ENCODE results near the gene EWSR1. TPM values are rescaled to one million over a fixed set of nuclear protein-coding genes. Genes with fewer than 3 reads are reported as not detected.

Gene EWSR1
- total and polyA plus RNA-seq, 2 experiments from 2014 or later, result 391 to 427 TPM

DNA sequence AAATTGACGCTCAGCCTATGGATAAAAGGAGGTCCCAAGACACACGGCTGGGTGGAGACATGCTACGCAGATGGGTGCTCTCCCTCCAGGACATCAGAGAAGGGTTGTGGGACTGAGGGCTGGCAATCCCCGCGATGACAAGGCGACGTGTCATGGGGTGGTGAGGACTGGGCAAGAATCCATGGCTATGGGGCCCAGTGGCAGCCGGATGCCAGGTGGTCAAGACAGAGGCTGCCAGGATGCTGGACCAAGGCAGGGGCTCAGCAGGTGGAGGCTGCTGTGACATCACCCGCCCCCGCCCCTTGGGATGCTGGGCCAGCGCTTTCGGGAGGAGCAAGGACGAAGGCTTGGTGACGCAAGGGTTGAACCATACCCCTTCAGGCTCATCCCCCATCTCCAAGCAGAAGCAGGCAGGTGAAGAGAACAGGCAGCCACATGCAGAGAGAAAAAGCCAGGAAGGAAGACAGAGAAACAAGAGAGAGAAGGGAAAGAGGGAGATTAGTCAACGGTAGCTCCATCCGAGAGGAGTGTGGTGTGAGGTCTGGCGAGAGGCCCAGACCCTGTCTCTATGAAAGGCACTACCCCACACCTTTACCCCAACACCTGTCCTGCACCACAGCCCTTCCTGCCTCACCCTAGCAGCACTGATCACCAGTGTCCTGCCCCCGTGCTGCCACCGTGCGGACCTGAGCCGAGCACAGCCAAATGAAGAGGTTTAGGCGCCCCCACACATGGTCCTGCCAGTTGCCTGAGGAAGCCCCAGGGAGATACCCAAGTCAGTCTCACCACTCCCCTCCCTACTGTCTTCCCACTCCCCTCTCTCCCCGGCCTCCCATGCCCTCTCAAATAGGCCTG is 71.5 kb downstream of the EWSR1 start:
- no peak overlapping the region for H2AFZ ChIP-seq
- Mint-ChIP-seq H3K27me3 (ENCODE audit: insufficient read depth, low read depth, poor library complexity) (peaks cover 4% of the 10 kb centered on the region), H3K27ac (no peak overlapping the region), H3K4me1 (no peaks in the 10 kb centered on the region), H3K4me3 (no peak overlapping the region), H3K9me3 (no peaks in the 10 kb centered on the region), H3K36me3 (ENCODE audit: low read depth) (peaks cover 50% of the 10 kb centered on the region)
- H3K4me1 ChIP-seq (ENCODE audit: insufficient read depth), result no peaks in the 10 kb centered on the region
- no peak for ATAC-seq
- TF ChIP-seq CREB1 (CRISPR knock-in tag; IDR thresholded peaks at IDR 0.05; ENCODE audit: low read depth), result no peak
- no peak for TF ChIP-seq EZH2 (IDR thresholded peaks at IDR 0.05; ENCODE audit: low read depth, unreplicated experiment)
- TF ChIP-seq, protein P1, sequence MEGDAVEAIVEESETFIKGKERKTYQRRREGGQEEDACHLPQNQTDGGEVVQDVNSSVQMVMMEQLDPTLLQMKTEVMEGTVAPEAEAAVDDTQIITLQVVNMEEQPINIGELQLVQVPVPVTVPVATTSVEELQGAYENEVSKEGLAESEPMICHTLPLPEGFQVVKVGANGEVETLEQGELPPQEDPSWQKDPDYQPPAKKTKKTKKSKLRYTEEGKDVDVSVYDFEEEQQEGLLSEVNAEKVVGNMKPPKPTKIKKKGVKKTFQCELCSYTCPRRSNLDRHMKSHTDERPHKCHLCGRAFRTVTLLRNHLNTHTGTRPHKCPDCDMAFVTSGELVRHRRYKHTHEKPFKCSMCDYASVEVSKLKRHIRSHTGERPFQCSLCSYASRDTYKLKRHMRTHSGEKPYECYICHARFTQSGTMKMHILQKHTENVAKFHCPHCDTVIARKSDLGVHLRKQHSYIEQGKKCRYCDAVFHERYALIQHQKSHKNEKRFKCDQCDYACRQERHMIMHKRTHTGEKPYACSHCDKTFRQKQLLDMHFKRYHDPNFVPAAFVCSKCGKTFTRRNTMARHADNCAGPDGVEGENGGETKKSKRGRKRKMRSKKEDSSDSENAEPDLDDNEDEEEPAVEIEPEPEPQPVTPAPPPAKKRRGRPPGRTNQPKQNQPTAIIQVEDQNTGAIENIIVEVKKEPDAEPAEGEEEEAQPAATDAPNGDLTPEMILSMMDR (conservative IDR thresholded peaks at IDR 0.05; ENCODE audit: low read depth in 2 of 2), result no peak
- TF ChIP-seq, protein P2, sequence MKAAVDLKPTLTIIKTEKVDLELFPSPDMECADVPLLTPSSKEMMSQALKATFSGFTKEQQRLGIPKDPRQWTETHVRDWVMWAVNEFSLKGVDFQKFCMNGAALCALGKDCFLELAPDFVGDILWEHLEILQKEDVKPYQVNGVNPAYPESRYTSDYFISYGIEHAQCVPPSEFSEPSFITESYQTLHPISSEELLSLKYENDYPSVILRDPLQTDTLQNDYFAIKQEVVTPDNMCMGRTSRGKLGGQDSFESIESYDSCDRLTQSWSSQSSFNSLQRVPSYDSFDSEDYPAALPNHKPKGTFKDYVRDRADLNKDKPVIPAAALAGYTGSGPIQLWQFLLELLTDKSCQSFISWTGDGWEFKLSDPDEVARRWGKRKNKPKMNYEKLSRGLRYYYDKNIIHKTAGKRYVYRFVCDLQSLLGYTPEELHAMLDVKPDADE (IDR thresholded peaks at IDR 0.05), result no peak
- no peak for TF ChIP-seq NANOG (IDR thresholded peaks at IDR 0.05; ENCODE audit: borderline replicate concordance)
- TF ChIP-seq ZNF114 (CRISPR knock-in tag; IDR thresholded peaks at IDR 0.05), result no peak
- no peak for TF ChIP-seq JUNB (IDR thresholded peaks at IDR 0.05; ENCODE audit: unreplicated experiment)
- no peak for TF ChIP-seq ZNF331 (CRISPR knock-in tag; IDR thresholded peaks at IDR 0.05; ENCODE audit: low read depth)
- TF ChIP-seq, protein P3, sequence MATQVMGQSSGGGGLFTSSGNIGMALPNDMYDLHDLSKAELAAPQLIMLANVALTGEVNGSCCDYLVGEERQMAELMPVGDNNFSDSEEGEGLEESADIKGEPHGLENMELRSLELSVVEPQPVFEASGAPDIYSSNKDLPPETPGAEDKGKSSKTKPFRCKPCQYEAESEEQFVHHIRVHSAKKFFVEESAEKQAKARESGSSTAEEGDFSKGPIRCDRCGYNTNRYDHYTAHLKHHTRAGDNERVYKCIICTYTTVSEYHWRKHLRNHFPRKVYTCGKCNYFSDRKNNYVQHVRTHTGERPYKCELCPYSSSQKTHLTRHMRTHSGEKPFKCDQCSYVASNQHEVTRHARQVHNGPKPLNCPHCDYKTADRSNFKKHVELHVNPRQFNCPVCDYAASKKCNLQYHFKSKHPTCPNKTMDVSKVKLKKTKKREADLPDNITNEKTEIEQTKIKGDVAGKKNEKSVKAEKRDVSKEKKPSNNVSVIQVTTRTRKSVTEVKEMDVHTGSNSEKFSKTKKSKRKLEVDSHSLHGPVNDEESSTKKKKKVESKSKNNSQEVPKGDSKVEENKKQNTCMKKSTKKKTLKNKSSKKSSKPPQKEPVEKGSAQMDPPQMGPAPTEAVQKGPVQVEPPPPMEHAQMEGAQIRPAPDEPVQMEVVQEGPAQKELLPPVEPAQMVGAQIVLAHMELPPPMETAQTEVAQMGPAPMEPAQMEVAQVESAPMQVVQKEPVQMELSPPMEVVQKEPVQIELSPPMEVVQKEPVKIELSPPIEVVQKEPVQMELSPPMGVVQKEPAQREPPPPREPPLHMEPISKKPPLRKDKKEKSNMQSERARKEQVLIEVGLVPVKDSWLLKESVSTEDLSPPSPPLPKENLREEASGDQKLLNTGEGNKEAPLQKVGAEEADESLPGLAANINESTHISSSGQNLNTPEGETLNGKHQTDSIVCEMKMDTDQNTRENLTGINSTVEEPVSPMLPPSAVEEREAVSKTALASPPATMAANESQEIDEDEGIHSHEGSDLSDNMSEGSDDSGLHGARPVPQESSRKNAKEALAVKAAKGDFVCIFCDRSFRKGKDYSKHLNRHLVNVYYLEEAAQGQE (IDR thresholded peaks at IDR 0.05; ENCODE audit: unreplicated experiment), result no peak
- TF ChIP-seq STAT1 (IDR thresholded peaks at IDR 0.05; ENCODE audit: unreplicated experiment), result no peak
- TF ChIP-seq EZH2phosphoT487 (IDR thresholded peaks at IDR 0.05; ENCODE audit: unreplicated experiment), result no peak
- TF ChIP-seq POLR2AphosphoS5 (IDR thresholded peaks at IDR 0.05; ENCODE audit: low read depth), result no peak
- TF ChIP-seq, protein P4, sequence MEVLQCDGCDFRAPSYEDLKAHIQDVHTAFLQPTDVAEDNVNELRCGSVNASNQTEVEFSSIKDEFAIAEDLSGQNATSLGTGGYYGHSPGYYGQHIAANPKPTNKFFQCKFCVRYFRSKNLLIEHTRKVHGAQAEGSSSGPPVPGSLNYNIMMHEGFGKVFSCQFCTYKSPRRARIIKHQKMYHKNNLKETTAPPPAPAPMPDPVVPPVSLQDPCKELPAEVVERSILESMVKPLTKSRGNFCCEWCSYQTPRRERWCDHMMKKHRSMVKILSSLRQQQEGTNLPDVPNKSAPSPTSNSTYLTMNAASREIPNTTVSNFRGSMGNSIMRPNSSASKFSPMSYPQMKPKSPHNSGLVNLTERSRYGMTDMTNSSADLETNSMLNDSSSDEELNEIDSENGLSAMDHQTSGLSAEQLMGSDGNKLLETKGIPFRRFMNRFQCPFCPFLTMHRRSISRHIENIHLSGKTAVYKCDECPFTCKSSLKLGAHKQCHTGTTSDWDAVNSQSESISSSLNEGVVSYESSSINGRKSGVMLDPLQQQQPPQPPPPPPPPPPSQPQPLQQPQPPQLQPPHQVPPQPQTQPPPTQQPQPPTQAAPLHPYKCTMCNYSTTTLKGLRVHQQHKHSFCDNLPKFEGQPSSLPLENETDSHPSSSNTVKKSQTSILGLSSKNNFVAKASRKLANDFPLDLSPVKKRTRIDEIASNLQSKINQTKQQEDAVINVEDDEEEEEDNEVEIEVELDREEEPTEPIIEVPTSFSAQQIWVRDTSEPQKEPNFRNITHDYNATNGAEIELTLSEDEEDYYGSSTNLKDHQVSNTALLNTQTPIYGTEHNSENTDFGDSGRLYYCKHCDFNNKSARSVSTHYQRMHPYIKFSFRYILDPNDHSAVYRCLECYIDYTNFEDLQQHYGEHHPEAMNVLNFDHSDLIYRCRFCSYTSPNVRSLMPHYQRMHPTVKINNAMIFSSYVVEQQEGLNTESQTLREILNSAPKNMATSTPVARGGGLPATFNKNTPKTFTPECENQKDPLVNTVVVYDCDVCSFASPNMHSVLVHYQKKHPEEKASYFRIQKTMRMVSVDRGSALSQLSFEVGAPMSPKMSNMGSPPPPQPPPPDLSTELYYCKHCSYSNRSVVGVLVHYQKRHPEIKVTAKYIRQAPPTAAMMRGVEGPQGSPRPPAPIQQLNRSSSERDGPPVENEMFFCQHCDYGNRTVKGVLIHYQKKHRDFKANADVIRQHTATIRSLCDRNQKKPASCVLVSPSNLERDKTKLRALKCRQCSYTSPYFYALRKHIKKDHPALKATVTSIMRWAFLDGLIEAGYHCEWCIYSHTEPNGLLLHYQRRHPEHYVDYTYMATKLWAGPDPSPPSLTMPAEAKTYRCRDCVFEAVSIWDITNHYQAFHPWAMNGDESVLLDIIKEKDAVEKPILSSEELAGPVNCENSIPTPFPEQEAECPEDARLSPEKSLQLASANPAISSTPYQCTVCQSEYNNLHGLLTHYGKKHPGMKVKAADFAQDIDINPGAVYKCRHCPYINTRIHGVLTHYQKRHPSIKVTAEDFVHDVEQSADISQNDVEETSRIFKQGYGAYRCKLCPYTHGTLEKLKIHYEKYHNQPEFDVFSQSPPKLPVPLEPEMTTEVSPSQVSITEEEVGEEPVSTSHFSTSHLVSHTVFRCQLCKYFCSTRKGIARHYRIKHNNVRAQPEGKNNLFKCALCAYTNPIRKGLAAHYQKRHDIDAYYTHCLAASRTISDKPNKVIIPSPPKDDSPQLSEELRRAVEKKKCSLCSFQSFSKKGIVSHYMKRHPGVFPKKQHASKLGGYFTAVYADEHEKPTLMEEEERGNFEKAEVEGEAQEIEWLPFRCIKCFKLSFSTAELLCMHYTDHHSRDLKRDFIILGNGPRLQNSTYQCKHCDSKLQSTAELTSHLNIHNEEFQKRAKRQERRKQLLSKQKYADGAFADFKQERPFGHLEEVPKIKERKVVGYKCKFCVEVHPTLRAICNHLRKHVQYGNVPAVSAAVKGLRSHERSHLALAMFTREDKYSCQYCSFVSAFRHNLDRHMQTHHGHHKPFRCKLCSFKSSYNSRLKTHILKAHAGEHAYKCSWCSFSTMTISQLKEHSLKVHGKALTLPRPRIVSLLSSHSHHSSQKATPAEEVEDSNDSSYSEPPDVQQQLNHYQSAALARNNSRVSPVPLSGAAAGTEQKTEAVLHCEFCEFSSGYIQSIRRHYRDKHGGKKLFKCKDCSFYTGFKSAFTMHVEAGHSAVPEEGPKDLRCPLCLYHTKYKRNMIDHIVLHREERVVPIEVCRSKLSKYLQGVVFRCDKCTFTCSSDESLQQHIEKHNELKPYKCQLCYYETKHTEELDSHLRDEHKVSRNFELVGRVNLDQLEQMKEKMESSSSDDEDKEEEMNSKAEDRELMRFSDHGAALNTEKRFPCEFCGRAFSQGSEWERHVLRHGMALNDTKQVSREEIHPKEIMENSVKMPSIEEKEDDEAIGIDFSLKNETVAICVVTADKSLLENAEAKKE (CRISPR knock-in tag; IDR thresholded peaks at IDR 0.05), result no peak
- no peak for DNase-seq (ENCODE audit: low spot score)
- no peak overlapping the region for H3K4me3 ChIP-seq
- H3F3A ChIP-seq (replicated peaks; ENCODE audit: low read depth), result no peaks in the 10 kb centered on the region
- no peak overlapping the region for H3K27ac ChIP-seq (ENCODE audit: low read depth)
- no peak overlapping the region for H3K4me2 ChIP-seq
- no peaks in the 10 kb centered on the region for H3K27me3 ChIP-seq (ENCODE audit: insufficient read depth)
- no peaks in the 10 kb centered on the region; the same call in 1 of the 2 replicates for H4K20me1 ChIP-seq (replicated peaks; ENCODE audit: insufficient read depth)
- H3K9me2 ChIP-seq (ENCODE audit: insufficient read depth), result no peaks in the 10 kb centered on the region
- H3K36me3 ChIP-seq (ENCODE audit: insufficient read depth), result peaks cover 8% of the 10 kb centered on the region; the same call in 1 of the 2 replicates
- no peaks in the 10 kb centered on the region for H3K79me2 ChIP-seq (replicated peaks; ENCODE audit: insufficient read depth)

All from GM23338 (cell line).